SKM-1 (cell line): ENCODE measurements around the gene ZNF821.
"Not testable (repeated sequence)": the region's sequence is repeated elsewhere in the genome, so short reads cannot be mapped to it uniquely, and the experiment has no call there.

Source experiments
- DNase-seq: peaks from one replicate; lab custom pipeline; 2025; ENCODE audit not compliant: unreplicated experiment; lab: John Stamatoyannopoulos, UW

ZNF821 gene

DNA sequence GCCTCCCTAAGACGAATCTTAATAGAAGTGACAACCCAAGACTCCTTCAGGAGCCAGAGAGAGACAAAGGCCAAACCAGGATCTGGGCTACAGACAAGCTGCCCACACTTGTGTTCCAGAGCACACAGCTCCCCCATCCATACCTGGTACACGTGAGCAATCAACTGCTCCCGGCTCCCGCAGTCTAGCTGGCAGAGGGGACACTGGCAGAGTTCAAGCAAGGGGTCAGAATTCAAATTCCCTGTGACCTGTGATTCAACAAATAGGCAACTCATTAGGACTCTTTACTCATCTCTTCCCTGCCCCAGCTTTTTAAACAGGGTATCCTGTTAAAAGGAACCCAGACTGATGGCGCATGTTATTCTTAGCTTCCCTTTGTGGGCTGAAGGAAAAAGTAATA lies 20.0 kb downstream of the ZNF821 start:
- no peak for DNase-seq

DNA sequence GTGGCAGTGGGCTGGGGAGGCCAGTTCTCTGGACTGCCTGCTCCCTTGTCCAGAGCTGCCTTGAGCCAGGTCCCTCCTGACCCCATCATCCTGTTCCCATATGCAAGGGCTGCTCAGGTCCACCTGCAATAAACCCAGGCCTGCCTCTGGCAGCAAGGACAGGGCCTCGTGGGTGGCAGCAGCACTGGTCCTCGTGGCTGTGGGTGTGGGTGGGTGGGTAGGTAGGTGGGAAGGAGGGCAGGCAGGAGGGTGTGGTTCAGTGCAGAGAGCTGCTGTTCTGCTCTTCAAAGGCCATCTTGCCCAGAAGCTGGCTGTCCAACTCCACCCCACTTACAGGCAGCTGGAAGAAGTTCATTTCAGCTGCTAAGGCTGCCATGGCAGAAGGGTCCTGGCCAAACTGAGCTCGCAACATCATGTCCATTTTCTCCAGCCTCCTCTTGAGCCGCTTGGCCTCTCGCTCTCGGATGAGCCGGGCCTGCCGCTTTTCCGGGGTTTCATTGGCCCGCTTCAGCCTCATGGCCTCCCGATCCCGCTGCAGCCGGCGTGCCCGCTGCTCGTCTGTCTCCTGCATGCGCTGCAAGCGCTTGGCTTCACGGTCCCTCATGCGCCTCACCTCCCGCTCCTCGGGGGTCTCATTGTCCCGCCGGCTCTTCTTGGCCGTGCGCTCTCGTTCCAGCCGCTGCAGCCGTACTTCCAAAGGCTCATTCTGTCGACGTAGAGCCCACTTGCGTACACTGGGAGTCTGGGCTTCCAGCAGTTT lies 24.0 kb downstream of the ZNF821 start:
- DNase-seq, result no peak

DNA sequence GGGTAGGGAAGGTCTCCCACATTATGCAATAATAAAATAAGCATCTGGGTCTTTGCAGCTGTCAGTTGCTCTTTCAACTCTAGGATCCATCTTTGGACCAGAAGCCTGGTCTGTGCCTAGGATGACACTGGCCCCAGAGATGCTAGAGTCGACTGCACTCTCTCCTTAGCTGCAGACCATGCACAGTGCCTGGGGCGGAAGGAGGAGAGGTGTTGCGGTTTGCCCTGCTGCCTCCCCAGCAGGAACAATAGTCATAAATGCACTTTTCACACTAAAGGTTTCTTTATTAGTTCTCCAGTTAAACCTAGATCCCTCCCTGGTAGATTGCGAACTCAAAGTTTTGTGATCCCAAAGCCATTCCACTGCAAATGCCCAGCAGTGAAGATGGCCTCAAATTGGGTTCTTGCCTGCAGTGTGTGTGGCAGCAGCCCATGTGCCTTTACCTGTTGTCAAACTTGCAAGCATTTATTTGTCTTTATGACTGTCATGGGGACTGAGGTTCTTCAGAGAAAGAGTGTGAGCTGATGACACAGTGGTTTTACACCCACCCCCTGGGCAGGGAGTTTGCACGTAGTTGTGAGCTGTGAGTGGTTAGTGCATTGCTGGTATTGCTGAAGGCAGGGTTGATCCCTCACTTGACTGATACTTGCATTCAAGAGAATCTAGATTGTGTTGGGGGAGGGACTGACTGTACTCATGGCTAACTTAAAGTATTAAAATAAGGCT lies 27.9 kb downstream of the ZNF821 start:
- no peak for DNase-seq

DNA sequence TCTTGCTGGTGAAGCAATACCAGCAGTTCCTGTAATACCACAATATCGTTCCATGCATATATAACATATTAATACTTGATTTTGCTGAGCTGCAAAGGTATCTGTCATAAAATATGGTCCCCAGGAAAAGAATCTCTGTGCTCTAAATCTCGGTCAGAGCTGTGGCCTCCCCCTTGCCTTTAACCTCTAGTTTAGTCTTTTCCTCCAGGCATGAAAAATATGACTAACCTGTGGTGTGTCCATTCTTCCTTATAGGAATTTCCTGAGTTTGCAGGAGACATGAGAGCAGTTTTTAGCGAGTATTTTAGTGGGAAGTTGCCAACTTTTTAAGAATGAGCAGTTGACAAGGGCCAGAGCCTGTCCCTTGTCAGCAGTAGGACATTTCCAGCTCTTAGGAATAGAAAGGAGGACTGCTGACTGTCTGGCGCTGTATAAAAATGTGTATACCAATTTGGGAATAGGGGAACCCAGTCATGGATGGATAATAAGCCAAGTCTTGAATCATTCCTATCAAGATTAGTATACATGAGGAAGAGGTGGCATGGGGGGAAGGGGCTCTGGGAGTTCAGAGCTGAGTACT lies 29.5 kb downstream of the ZNF821 start:
- DNase-seq, result no peak

DNA sequence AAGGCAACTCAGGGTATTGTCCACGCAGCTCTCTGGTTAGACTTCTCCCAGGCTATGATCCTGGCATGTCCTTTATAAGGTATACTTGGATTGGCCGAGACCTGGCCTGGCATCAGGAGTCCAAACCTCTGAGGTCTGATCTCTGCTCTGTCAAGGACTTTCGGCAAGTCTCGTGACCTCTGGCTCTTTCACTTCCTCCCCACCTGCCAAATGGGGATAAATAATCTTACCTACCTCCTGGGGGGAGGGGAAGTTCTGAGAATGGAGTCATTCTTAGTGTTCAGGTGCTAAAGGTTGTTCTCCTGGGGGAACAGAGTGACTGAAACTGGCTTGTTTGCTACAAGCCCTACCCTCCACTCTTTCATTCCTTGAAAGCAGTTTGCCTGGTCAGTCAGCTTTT lies 30.6 kb downstream of the ZNF821 start:
- DNase-seq, result no peak

DNA sequence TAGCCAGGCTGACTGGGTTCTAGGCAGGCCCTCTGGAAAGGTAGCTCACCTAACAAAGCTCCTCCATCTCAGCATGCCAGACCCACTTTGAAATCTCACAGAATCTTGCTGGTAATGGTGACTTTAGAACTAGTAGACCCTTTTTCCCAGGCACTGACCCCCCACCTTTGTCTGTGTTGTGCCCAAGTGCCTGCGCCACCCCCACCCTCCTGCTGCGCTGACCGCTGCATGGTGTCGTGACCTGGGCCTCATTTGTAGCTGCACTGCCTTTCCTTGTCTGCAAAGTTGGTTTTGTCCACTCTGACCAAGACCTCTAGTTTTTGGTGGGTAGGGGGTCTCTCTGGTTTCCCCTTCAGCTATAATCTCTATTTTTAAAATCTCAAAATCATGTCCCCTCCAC lies 31.4 kb downstream of the ZNF821 start:
- no peak for DNase-seq

DNA sequence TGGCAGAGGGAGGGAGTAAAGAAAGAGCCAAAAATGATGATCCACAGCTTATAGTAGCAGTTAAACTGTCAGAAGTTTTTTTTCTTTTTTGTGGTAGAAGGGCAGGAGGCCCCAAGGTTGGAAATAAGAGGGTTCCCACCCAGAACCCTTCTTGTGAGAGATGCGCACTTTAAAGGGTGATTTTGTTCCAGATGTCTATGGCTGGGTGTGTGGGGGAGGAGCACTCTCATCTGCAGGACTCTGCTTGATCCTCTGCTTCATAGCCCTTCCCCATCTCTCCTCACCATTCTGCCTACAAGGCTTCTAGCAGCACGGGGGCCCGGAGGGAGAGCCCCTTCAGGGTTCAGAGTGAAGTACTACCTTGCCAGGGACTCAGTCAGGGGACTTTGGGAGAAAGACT lies 31.8 kb downstream of the ZNF821 start:
- no peak for DNase-seq

DNA sequence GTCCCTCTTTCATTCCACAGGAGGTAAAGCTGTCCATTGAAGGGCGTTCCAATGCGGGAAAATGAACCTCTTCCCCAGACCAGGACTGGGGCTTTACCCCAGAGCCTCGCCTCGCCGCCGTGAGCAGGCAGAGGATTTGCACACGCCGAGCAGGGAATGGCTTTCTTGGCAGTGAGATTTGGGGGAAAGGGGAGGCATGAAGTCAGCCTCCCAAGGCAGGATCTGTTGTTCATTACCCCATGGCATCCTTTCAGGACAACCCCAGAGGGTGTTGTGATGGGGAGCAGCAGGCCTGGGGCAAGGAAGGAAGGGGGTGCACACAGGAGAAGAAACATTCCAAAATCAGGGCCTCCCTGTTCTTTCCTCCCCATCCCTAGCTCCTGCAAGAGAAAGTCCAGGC lies 32.2 kb downstream of the ZNF821 start:
- DNase-seq, result no peak

DNA sequence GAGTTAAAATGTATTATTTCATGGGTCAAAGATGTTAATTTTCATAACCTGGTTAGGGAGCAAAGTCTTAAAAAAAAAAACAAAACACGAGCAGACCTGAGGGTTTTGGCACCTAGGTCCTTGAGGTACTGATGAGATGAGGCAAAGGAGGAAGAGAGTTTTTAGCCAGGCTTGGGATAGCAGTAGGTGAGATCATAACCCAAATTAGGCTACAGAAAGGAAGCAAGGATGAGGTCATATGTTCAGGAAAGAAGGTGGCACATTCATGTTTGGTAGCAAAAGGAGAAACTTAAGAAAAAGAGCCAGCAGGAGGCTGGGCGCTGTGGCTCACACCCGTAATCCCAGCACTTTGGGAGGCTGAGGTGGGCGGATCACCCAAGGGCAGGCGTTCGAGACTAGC lies 35.4 kb downstream of the ZNF821 start:
- DNase-seq, result no peak

DNA sequence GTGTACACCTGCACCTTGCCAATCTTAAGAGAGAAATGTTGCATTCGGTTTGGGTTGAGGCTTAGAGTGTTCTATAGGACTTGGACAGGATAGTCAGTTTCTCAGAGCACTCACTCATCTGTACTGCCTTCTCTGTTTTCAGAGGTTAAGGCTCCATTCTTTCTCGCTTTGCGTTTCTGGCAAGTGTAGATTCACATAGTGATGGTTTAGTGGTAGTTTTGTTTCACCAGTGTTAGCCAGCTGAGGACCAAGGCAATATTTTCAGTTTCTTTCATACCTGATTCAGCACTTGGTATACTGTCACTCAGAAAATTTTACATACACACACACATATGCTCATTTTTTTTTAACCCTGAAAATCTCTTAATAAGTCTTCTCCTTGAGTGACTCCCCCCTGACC lies 36.9 kb downstream of the ZNF821 start:
- DNase-seq, result no peak

DNA sequence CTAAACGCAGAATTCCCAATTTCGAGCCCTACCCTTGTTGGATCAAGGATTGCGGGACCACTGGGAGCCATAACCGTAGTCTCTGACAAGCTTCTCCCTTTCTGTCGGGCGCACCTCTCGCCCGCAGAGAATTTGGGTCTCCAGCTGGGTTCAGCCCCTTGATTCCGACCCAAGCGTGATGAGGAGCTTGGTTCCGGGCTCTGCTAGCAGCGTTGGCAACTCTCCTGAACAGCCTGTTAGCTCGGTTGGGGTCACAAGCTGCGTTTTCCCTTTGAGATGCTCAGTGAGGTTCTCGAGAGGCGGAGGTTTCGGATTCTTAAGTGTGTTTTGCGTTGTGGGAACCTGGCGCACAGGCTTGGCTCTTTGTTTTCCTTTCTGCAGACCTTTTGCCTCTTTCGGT lies 37.6 kb downstream of the ZNF821 start:
- DNase-seq, result no peak

DNA sequence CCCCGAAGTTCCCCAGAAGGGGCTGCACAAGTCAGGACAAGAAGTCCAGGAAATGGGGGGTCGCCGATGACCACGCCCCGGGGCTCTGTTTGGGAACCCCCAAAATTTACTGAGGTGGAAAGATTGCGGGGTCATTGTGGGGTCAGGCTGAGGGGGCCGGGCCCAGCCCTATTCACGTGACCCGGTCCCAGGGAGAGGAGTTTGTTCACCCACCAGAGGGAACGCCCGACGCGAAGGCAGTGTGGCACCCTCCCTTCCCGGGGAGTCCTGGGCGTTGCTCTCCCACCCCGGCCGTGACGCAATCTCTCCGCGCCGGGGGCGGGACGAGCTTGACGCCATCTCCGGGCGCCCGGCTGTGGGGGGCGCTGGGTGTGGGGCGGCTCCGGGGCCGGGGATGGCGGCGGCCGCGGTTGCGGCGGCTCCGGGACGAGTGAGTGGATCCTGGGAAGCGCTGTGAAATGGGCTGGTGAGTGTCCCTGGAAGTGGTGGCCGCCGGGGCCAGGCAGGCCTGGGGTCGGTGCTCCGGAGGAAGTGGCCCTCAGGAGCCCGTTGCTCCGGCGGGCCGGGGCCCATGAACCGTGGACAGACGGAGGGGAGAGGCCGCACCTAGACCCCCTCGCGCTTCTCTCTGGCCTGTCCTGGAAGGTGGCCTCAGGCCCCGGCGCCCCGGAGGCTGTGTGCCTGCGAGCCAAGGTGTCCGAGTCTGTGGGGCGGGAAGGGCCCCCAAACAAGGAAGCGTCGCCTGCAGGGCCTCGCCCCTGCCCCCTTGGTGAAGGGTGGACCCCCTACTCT lies 38.1 kb downstream of the ZNF821 start, which contains the start of gene ATXN1L:
Gene ATXN1L (plus strand): TSS at position 338 of the 792 bp plus-strand sequence. CDS start 3,765 bp downstream, outside the sequence.
- DNase-seq, result peak; percentile 86

DNA sequence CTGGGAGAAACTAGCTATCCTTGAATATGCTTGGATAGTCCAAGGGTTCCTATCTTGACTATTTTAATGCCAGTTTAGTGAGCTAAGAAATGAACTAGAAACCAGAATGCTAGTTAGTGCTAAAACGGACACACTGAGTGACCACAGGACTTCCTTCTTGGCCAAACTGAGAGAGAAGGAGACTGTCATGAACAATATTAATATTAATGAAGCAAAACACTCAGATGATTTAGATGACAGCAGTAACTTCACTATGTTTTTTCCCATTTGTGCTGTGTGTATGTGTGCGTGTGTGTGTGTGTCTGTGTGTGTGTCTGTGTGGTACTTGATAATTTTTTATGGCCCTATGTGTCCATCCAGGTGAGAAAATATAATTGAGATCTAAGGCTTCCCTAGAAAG lies 40.4 kb downstream of the ZNF821 start:
- DNase-seq, result no peak

DNA sequence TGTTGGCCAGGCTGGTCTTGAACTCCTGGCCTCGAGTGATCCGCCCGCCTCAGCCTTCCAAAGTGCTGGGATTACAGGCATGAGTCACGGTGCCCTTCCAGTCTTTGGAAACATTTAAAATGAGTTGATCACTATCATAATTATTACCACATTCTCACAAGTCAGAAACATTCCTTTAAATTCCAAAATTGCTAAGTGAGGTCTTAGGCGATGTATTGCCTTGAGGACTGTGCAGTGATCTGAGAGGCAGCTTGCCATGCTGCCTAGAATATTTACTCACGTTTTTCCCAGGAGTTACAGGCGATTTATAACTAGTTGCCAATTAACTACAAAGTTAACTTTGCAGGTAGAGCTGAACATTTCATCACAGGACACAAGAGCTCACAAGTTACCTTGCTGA lies 43.9 kb downstream of the ZNF821 start:
- no peak for DNase-seq

DNA sequence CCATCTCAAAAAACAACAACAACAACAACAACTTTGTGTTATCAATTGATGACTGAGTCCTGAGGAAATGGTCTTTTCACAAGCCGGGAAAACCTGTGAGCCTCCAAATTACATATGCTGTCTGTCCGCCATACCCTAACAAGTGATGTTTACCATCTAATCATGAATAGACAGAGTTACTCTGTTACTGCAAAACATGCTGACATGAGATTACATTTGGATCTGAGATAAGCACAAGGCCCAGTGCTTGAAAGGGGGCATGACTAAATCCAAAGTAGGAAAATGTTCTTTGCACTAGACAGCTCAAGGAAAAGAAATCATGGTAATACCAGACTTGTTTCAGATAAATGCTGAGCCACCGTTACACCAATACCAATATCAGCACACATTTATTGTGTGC lies 46.8 kb downstream of the ZNF821 start:
- no peak for DNase-seq

DNA sequence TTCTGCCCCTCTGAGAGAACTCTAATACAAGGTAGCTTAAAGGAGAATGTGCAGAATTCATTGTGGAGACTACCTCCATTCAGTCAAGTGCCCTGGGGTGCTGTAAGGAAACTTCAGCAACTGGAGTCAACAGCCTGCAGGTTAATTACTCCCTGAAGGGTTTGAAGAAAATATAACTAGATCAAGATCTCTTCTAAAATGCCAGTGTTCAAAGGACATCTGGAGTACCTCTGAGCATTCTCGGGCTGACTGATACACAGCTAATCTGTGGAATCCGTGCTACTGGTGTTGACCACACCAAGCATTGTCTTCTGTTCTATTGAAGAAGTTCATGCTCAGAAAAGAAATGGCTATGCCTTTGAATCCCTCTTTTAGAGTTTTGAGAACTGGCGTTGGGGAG lies 49.7 kb downstream of the ZNF821 start:
- no peak for DNase-seq

DNA sequence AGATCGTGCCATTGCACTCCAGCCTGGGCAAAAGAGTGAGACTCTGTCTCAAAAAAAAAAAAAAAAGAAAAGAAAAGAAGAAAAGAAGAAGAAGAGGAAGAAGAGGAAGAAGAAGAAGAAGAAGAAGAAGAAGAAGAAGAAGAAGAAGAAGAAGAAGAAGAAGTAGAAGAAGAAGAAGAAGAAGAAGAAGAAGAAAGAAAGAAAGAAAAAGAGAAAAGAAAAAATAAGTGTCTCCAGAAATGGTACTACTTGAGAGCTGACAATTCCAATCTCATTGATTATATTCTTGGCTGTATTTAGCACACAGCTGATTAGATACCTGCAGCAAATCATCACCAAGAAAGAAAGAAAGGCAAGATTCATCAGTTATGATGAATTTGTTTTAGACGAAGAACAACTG lies 51.9 kb downstream of the ZNF821 start:
- DNase-seq, result not testable (repeated sequence)

DNA sequence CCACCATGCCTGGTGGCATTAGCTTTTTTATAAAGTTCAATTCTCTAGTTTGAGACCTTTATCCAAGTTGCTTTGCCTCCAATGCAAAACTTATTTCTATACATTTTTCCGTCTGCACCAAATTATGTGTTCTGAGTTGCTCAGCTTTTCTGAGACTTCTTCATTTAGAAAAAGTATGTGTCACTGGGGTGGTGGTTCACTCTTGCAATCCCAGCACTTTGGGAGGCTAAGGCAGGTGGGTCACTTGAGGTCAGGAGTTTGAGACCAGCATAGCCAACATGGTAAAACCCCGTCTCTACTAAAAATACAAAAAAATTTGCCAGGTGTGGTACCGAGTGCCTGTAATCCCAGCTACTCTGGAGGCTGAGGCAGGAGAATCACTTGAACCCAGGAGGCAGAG lies 52.3 kb downstream of the ZNF821 start:
- not testable (repeated sequence) for DNase-seq

DNA sequence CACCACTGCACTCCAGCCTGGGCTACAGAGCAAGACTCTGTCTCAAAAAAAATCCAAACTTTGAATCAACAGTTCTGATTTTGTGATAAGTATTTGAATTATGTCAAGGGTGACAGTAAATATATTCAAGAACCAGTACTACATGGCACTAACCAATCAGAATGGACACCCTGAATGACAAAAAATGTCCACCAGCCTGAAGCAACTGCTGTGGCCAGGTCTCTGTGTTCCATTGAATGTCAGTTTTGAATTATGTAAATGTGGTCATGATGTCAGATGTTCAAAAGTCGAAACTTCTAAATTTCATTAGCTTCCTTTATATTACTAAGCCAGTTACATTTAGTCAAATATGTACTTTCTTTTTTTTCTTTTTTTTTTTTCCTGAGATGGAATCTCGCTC lies 53.6 kb downstream of the ZNF821 start:
- no peak for DNase-seq

DNA sequence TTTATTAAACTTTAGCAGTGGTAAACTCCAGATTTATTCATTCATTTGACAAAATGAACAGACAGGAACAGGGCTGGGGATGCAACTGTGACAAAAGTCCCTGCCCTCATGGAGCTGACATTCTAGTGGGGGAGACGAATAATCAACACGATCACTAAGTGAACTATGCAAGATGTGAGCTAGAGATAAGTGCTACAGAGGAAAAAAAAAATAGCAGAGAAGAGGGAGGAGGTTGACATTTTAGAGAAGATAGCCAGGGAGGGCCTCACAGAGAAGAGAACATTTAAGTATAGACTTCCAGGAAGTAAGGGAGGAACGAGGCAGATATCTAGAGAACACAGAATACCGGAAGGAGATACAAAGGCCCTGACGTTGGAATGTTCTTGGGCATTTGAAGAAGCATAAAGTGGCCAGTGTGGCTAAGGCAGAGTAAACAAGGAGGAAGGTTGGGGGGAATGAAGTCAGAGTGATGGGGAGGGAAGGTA lies 57.4 kb downstream of the ZNF821 start:
- DNase-seq, result no peak

DNA sequence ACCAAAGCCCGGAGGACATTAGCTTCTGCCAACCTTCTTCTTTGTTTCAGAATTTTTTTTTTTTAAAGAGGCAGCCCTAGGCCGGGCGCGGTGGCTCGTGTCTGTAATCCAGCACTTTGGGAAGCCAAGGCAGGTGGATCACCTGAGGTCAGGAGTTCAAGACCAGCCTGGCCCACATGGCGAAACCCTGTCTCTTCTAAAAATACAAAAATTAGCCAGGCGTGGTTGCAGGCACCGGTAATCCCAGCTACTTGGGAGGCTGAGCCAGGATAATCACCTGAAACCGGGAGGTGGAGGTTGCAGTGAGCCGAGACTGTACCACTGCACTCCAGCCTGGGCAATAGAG lies 66.9 kb downstream of the ZNF821 start:
- not testable (repeated sequence) for DNase-seq
